UCSD-AML1 (cell line): ENCODE measurements around the gene PRKCH.

Source experiments
- DNase-seq: peaks from one replicate; lab custom pipeline; 2025; ENCODE audit not compliant: unreplicated experiment; lab: John Stamatoyannopoulos, UW

Gene PRKCH

GRCh38 chr14:61484826-61485584, 163.6 kb downstream of the PRKCH start:
- no peak for DNase-seq

- no peak for DNase-seq
Observed at GRCh38 chr14:61485661-61486060, 164.3 kb downstream of the PRKCH start.

- DNase-seq = no peak
Observed at GRCh38 chr14:61486930-61487495, 165.6 kb downstream of the PRKCH start.

- no peak for DNase-seq
Observed at GRCh38 chr14:61488417-61489401, 167.3 kb downstream of the PRKCH start.

GRCh38 chr14:61489512-61489911, 168.1 kb downstream of the PRKCH start:
- DNase-seq = no peak

GRCh38 chr14:61489932-61490331, 168.6 kb downstream of the PRKCH start:
- no peak for DNase-seq

- no peak for DNase-seq
Observed at GRCh38 chr14:61491224-61491623, 169.8 kb downstream of the PRKCH start.

- DNase-seq = no peak
Observed at GRCh38 chr14:61491876-61492434, 170.6 kb downstream of the PRKCH start.

GRCh38 chr14:61492474-61492873, 171.1 kb downstream of the PRKCH start:
- no peak for DNase-seq

- no peak for DNase-seq
Observed at GRCh38 chr14:61493239-61493638, 171.9 kb downstream of the PRKCH start.

GRCh38 chr14:61494018-61494417, 172.6 kb downstream of the PRKCH start:
- no peak for DNase-seq

- DNase-seq = no peak
Observed at GRCh38 chr14:61495809-61496208, 174.4 kb downstream of the PRKCH start.

GRCh38 chr14:61498303-61498702, 176.9 kb downstream of the PRKCH start:
- no peak for DNase-seq

GRCh38 chr14:61498811-61499210, 177.4 kb downstream of the PRKCH start:
- DNase-seq = no peak

- no peak for DNase-seq
Observed at GRCh38 chr14:61499991-61500390, 178.6 kb downstream of the PRKCH start.

GRCh38 chr14:61501714-61502458, 180.5 kb downstream of the PRKCH start:
- no peak for DNase-seq

GRCh38 chr14:61502459-61503093, 181.2 kb downstream of the PRKCH start:
- no peak for DNase-seq

GRCh38 chr14:61503167-61503801, 181.9 kb downstream of the PRKCH start:
- no peak for DNase-seq

GRCh38 chr14:61504901-61505300, 183.5 kb downstream of the PRKCH start:
- DNase-seq = no peak
